Measurements from ENCODE around the gene SNX10. TPM values are rescaled to one million over a fixed set of nuclear protein-coding genes. Genes with fewer than 3 reads are reported as not detected.

The SNX10 gene
- total RNA-seq, 1 donor from 2014 or later: 13.8 TPM

GRCh38 chr7:26343320-26343832, 51.7 kb downstream of the SNX10 start:
- DNase-seq (ENCODE audit: low spot score): no peak
- Mint-ChIP-seq H3K27me3 (ENCODE audit: unreplicated experiment) (no peaks in the 10 kb centered on the region), H3K27ac (ENCODE audit: unreplicated experiment) (no peak overlapping the region), H3K36me3 (ENCODE audit: low read depth, unreplicated experiment) (no peaks in the 10 kb centered on the region), H3K4me1 (ENCODE audit: unreplicated experiment) (no peaks in the 10 kb centered on the region), H3K9me3 (ENCODE audit: unreplicated experiment) (no peaks in the 10 kb centered on the region), H3K4me3 (ENCODE audit: unreplicated experiment) (no peak overlapping the region)
- no peak for TF ChIP-seq CTCF (IDR thresholded peaks at IDR 0.05; ENCODE audit: unreplicated experiment)

DNA sequence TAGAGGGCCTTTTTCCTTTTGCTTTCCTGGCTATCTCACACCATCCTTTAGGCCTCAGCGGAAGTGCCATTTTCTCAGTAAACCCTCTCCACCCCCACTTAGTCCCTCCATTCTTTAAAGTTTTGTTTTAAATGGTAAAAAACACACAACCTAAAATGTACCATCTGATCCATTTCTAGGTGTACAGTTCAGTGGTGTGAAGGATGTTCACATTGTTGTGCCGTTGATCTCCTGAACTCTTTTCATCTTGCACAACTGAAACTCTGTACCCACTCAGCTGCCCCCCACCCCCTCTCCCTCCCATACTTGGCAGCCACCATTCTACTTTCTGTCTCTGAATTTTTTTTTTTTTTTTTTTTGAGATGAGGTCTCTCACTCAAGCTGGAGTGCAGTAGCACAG, 52.2 kb downstream of the SNX10 start:
- Mint-ChIP-seq H3K27ac (ENCODE audit: unreplicated experiment) (no peak overlapping the region), H3K4me1 (ENCODE audit: unreplicated experiment) (no peaks in the 10 kb centered on the region), H3K9me3 (ENCODE audit: unreplicated experiment) (no peaks in the 10 kb centered on the region), H3K4me3 (ENCODE audit: unreplicated experiment) (no peak overlapping the region), H3K36me3 (ENCODE audit: low read depth, unreplicated experiment) (no peaks in the 10 kb centered on the region), H3K27me3 (ENCODE audit: unreplicated experiment) (no peaks in the 10 kb centered on the region)
- DNase-seq (ENCODE audit: low spot score): no peak
- TF ChIP-seq CTCF (IDR thresholded peaks at IDR 0.05; ENCODE audit: unreplicated experiment): no peak

GRCh38 chr7:26345202-26345601, 53.5 kb downstream of the SNX10 start:
- Mint-ChIP-seq H3K4me1 (ENCODE audit: unreplicated experiment) (no peaks in the 10 kb centered on the region), H3K27ac (ENCODE audit: unreplicated experiment) (no peak overlapping the region), H3K36me3 (ENCODE audit: low read depth, unreplicated experiment) (no peaks in the 10 kb centered on the region), H3K27me3 (ENCODE audit: unreplicated experiment) (no peaks in the 10 kb centered on the region), H3K4me3 (ENCODE audit: unreplicated experiment) (no peak overlapping the region), H3K9me3 (ENCODE audit: unreplicated experiment) (no peaks in the 10 kb centered on the region)
- no peak for TF ChIP-seq CTCF (IDR thresholded peaks at IDR 0.05; ENCODE audit: unreplicated experiment)
- DNase-seq (ENCODE audit: low spot score): no peak

GRCh38 chr7:26345837-26346236, 54.2 kb downstream of the SNX10 start:
- H3K4me3 Mint-ChIP-seq (ENCODE audit: unreplicated experiment): no peak overlapping the region
- TF ChIP-seq CTCF (IDR thresholded peaks at IDR 0.05; ENCODE audit: unreplicated experiment): no peak
- DNase-seq (ENCODE audit: low spot score): no peak
- H3K36me3 Mint-ChIP-seq (ENCODE audit: low read depth, unreplicated experiment): no peaks in the 10 kb centered on the region
- H3K9me3 Mint-ChIP-seq (ENCODE audit: unreplicated experiment): no peaks in the 10 kb centered on the region
- H3K4me1 Mint-ChIP-seq (ENCODE audit: unreplicated experiment): no peaks in the 10 kb centered on the region
- H3K27me3 Mint-ChIP-seq (ENCODE audit: unreplicated experiment): no peaks in the 10 kb centered on the region
- H3K27ac Mint-ChIP-seq (ENCODE audit: unreplicated experiment): no peak overlapping the region

GRCh38 chr7:26346611-26347203, 55.0 kb downstream of the SNX10 start:
- Mint-ChIP-seq H3K4me3 (ENCODE audit: unreplicated experiment) (no peak overlapping the region), H3K27me3 (ENCODE audit: unreplicated experiment) (no peaks in the 10 kb centered on the region), H3K27ac (ENCODE audit: unreplicated experiment) (no peak overlapping the region), H3K4me1 (ENCODE audit: unreplicated experiment) (no peaks in the 10 kb centered on the region), H3K9me3 (ENCODE audit: unreplicated experiment) (no peaks in the 10 kb centered on the region), H3K36me3 (ENCODE audit: low read depth, unreplicated experiment) (no peaks in the 10 kb centered on the region)
- DNase-seq (ENCODE audit: low spot score): no peak
- no peak for TF ChIP-seq CTCF (IDR thresholded peaks at IDR 0.05; ENCODE audit: unreplicated experiment)

Data from endothelial cell (in vitro differentiated cells).